Heart left ventricle (tissue), 16 donors: Measurements from ENCODE around the gene EVC2. TPM values are rescaled to one million over a fixed set of nuclear protein-coding genes. Genes with fewer than 3 reads are reported as not detected.

ENCODE experiments used
- ATAC-seq, 4 donors: fragments of 200-7000 bp; cut with Tn5 transposase; one replicate each; pipeline ENCODE4 v1.9.1; 2020 to 2022; ENCODE audit warnings: moderate library complexity in 4 of 4, mild to moderate bottlenecking in 3 of 4, moderate number of reproducible peaks in 1 of 4
- DNase-seq, 5 donors: peaks; one replicate each; pipeline ENCODE4 v3.0.0-alpha.2; 2020
- H3K27ac ChIP-seq, 12 donors: fragments of 200-600 bp; sonication (generic) in 4 of 12; one replicate each; pipeline versions ENCODE4 v1.5.0 to v1.8.0; 2016 to 2022; ENCODE audit warnings: mild to moderate bottlenecking in 2 of 12
- H3K27me3 ChIP-seq, 9 donors: fragments of 200-600 bp; sonication (generic) in 2 of 9; one replicate each; pipeline versions ENCODE4 v1.5.1 to v1.8.0; 2016 to 2022; ENCODE audit warnings: mild to moderate bottlenecking in 3 of 9
- H3K36me3 ChIP-seq, 9 donors: fragments of 200-600 bp; sonication (generic) in 2 of 9; one replicate each; pipeline versions ENCODE4 v1.5.0 to v1.8.0; 2018 to 2022; ENCODE audit warnings: mild to moderate bottlenecking in 2 of 9
- H3K4me1 ChIP-seq, 12 donors: fragments of 200-600 bp; sonication (generic) in 4 of 12; one replicate each; pipeline versions ENCODE4 v1.5.0 to v1.8.0; 2016 to 2022; ENCODE audit warnings: mild to moderate bottlenecking in 3 of 12
- H3K4me3 ChIP-seq, 12 donors: fragments of 200-600 bp; sonication (generic) in 4 of 12; one replicate each; pipeline versions ENCODE4 v1.5.0 to v1.8.0; 2017 to 2022; ENCODE audit warnings: mild to moderate bottlenecking in 9 of 12, moderate library complexity in 4 of 12
- H3K9me3 ChIP-seq, 12 donors: fragments of 200-600 bp; sonication (generic) in 4 of 12; one replicate each; pipeline versions ENCODE4 v1.5.0 to v1.8.0; 2016 to 2022; ENCODE audit warnings: mild to moderate bottlenecking in 1 of 12
- CTCF ChIP-seq, 12 donors: fragments of 200-600 bp; sonication (generic) in 4 of 12; IDR thresholded peaks; one replicate each; pipeline versions ENCODE4 v1.5.0 to v1.8.0; 2018 to 2022; ENCODE audit warnings: antibody characterized with exemption in 12 of 12, mild to moderate bottlenecking in 5 of 12
- POLR2A ChIP-seq, 2 donors: fragments of 450-650 bp; IDR thresholded peaks; one replicate each; pipeline ENCODE4 v1.6.1; 2017; ENCODE audit warnings: antibody characterized with exemption in 2 of 2, mild to moderate bottlenecking in 2 of 2, moderate library complexity in 2 of 2
- WGBS, 4 donors: extraction: QIAGEN DNeasy Blood & Tissue Kit in 2 of 4; methylation state at CpG; one replicate each; pipeline versions ENCODE4 v1.1.5 to v1.1.7; 2013 to 2018; 5-methylcytosine and 5-hydroxymethylcytosine counted together
- intact Hi-C, 10 donors: fragments of 100-400 bp; cut with DNase I; formaldehyde crosslinking; loops; one replicate each; pipeline versions ENCODE4 v1.11.1 to v1.14.2; 2022
- polyA plus RNA-seq, 2 donors: library from polyadenylated mRNA; stranded (reverse); fragments of 200-250 nt; gene quantifications; one replicate each; pipeline ENCODE4 v1.2.3, GENCODE V29; 2013
- total RNA-seq, 9 donors: library from RNA; depleted of rRNA in 2 of 9; stranded (reverse); fragments of >200 nt in 2 of 9; fragmentation: NEBNext Ultra II Directional in 3 of 9; extraction: Animal tissue kit (Norgen Biotek cat#: 25700) in 3 of 9; gene quantifications; one replicate each; pipeline versions ENCODE4 v1.1.0 to v1.2.4, GENCODE V29; 2016 to 2023
- donor health status: ischemic (EF 13 %, LVEDD 7.1; RV severe dilation, severe dysfunction).
- donor health status: healthy with polysubstance abuse.
- donor health status: DM: no; HTN: yes; CAD: no.
- donor health status: DM: no; HTN: no; CAD: no.
- donor health status: ischemic (EF 25% LVEDD 6.9; RV normal size, moderate dysfunction).
- donor health status: ischemic (EF 25% LVEDD 5.7; RV mildly dilated, moderate dysfunction).
- donor health status: healthy.
- donor health status: DM: yes; HTN: yes; CAD: no.
- donor health status: ischemic (EF 35%, LVEDD 5.7; RV mildly dilated, moderate dysfunction).
- donor health status: nonischemic (EF 11% LVEDD 7.7; RV severe dilation, severe dysfunction).
- donor health status: DM: yes; HTN: yes; CAD: no.
- donor health status: PGD.
- donor health status: ischemic (EF 29% LVEDD 5.4; RV normal size, mild dysfunction).
- donor health status: nonischemic (EF 23%, LVEDD 6.1; RV moderate dilation, normal function).

EVC2 gene
- total and polyA plus RNA-seq, 11 donors = 0.46 to 3.1 (median 0.95) TPM

- ATAC-seq (no peak), DNase-seq (no peak)
- intact Hi-C loops = no loop called here
- no peak overlapping the region for H3K27ac ChIP-seq
- H3K4me1 ChIP-seq = no peaks in the 10 kb centered on the region
- peaks cover 0 to 15% (median 0%) of the 10 kb centered on the region in 12 donors for H3K9me3 ChIP-seq
- TF ChIP-seq CTCF (IDR thresholded peaks at IDR 0.05) = no peak
- TF ChIP-seq POLR2A (IDR thresholded peaks at IDR 0.05) = no peak
- H3K27me3 ChIP-seq = no peaks in the 10 kb centered on the region
- H3K36me3 ChIP-seq = peaks cover 0 to 33% (median 3%) of the 10 kb centered on the region in 9 donors
- 76 to 84% (median 82%) methylated on average over 1 of the region's 1 CpG for WGBS, 4 donors
- no peak overlapping the region for H3K4me3 ChIP-seq
Observed at GRCh38 chr4:5588046-5588445, 120.3 kb downstream of the EVC2 start.

GRCh38 chr4:5575941-5576340, 132.4 kb downstream of the EVC2 start:
- WGBS, 4 donors = 64 to 81% (median 68%) methylated on average over 5 of the region's 5 CpGs
- Histone ChIP-seq H3K27me3 (no peaks in the 10 kb centered on the region), H3K9me3 (peaks cover 0 to 2% (median 0%) of the 10 kb centered on the region in 12 donors), H3K4me1 (no peaks in the 10 kb centered on the region), H3K4me3 (no peak overlapping the region), H3K27ac (no peak overlapping the region), H3K36me3 (peaks cover 0 to 44% (median 0%) of the 10 kb centered on the region in 9 donors)
- TF ChIP-seq POLR2A (IDR thresholded peaks at IDR 0.05) (no peak), CTCF (IDR thresholded peaks at IDR 0.05) (no peak)
- no peak for ATAC-seq
- intact Hi-C loops = no loop called here
- DNase-seq = no peak

GRCh38 chr4:5574386-5574785, 134.0 kb downstream of the EVC2 start:
- intact Hi-C loops = no loop called here
- Histone ChIP-seq H3K27me3 (no peaks in the 10 kb centered on the region), H3K4me3 (no peak overlapping the region), H3K36me3 (peaks cover 0 to 46% (median 0%) of the 10 kb centered on the region in 9 donors), H3K9me3 (no peaks in the 10 kb centered on the region), H3K27ac (no peak overlapping the region), H3K4me1 (no peaks in the 10 kb centered on the region)
- DNase-seq (no peak), ATAC-seq (no peak)
- TF ChIP-seq POLR2A (IDR thresholded peaks at IDR 0.05) (no peak), CTCF (IDR thresholded peaks at IDR 0.05) (no peak)
- 84 to 89% (median 88%) methylated on average over 5 of the region's 5 CpGs for WGBS, 4 donors

- no peak for ATAC-seq
- Histone ChIP-seq H3K4me1 (no peaks in the 10 kb centered on the region), H3K4me3 (no peak overlapping the region), H3K36me3 (peaks cover 0 to 46% (median 0%) of the 10 kb centered on the region in 9 donors), H3K9me3 (no peaks in the 10 kb centered on the region), H3K27me3 (no peaks in the 10 kb centered on the region), H3K27ac (no peak overlapping the region)
- WGBS, 4 donors = 66 to 84% (median 73%) methylated on average over 8 of the region's 8 CpGs
- intact Hi-C loops = no loop called here
- no peak for DNase-seq
- no peak for TF ChIP-seq POLR2A (IDR thresholded peaks at IDR 0.05)
- TF ChIP-seq CTCF (IDR thresholded peaks at IDR 0.05) = no peak
Observed at GRCh38 chr4:5573965-5574364, 134.4 kb downstream of the EVC2 start.
